ENCODE measurements around the gene WNT1. TPM values are rescaled to one million over a fixed set of nuclear protein-coding genes. Genes with fewer than 3 reads are reported as not detected.

WNT1 gene
- total and polyA plus RNA-seq, 9 of the 15 experiments (the other 6 are each of a cell fraction or from before 2014, with no cell fraction given): not detected

- TF ChIP-seq CHD1 (IDR thresholded peaks at IDR 0.05; ENCODE audit: low read length) (no peak), GTF3C2 (IDR thresholded peaks at IDR 0.05; ENCODE audit: borderline replicate concordance, extremely low read depth, insufficient read length) (no peak)
These were observed 21.6 kb upstream of the WNT1 start (continued) for GRCh38 chr12:48956279-48957140.

- Histone ChIP-seq H3K36me3 (ENCODE audit: control insufficient read depth, insufficient read depth, low read length) (peaks cover 33% of the 10 kb centered on the region), H3K27me3 (ENCODE audit: control insufficient read depth in 2 of 2, insufficient read depth in 2 of 2, low read length in 2 of 2) (no peaks in the 10 kb centered on the region), H4K20me1 (replicated peaks; ENCODE audit: control insufficient read depth, insufficient read depth, low read length) (peaks cover 5% of the 10 kb centered on the region; the same call in 1 of the 2 replicates), H3K27ac (ENCODE audit: extremely low read depth, low read depth, low read length) (peak within 1 kb of the TSS; percentile 71), H3K4me1 (replicated peaks in 1 of 2; ENCODE audit: control insufficient read depth in 2 of 2, insufficient read depth in 2 of 2, low read length in 2 of 2) (peaks cover 9 to 20% of the 10 kb centered on the region in 2 experiments; a peak in 4 of 5 replicates), H3K4me2 (ENCODE audit: insufficient read depth, low read length) (peak within 1 kb of the TSS; percentile 89), H3K9me3 (replicated peaks; ENCODE audit: control insufficient read depth, insufficient read depth, low read depth, low read length) (no peaks in the 10 kb centered on the region), H3K4me3 (peak within 1 kb of the TSS; percentile 89), H3K9me1 (ENCODE audit: control insufficient read depth, insufficient read depth, low read length) (peaks cover 4% of the 10 kb centered on the region), H2AFZ (ENCODE audit: low read depth, low read length) (peak within 1 kb of the TSS; percentile 81), H3K9ac (ENCODE audit: insufficient read depth in 1 of 2, low read depth in 2 of 2, low read length in 2 of 2) (peak within 1 kb of the TSS; percentile 69 to 91), H3K79me2 (ENCODE audit: control insufficient read depth, insufficient read depth, low read length) (peaks cover 48% of the 10 kb centered on the region)
- WGBS (ENCODE audit: insufficient coverage, low coverage, missing lambda C conversion rate): 1% methylated on average over 49 of the region's 58 CpGs
- intact Hi-C loops (cut with micrococcal nuclease): no loop called here
- FAIRE-seq (peak; percentile 84), ATAC-seq (peak; percentile 94), DNase-seq (ENCODE audit: extremely low read depth in 1 of 4, low spot score in 3 of 4) (peak; percentile 96 to 97 (median 97))
- no TSS peak for BruUV-seq (replicated peaks)
- in situ Hi-C loops (cut with MboI): no loop called here
- ChIA-PET POLR2A (interaction anchor here (0.6 to 1.2 kb wide), 5 partner anchors 9 to 263 kb away, joined by 3 to 7 read pairs (median 4); partner anchors contain the start of gene DDX23), CTCF (ENCODE audit: low intra/inter-chr PET ratio) (interaction anchor here (0.6 kb wide), 2 partner anchors 205 to 974 kb away, joined by 3 read pairs; no protein-coding TSS in a partner anchor)
- TF ChIP-seq POLR2AphosphoS5 (IDR thresholded peaks at IDR 0.05; ENCODE audit: control insufficient read depth, insufficient read depth, low read depth, low read length): peak; percentile 20; the same call in 1 of the 2 replicates
- no peak for TF ChIP-seq NCOA2 (IDR thresholded peaks at IDR 0.05; ENCODE audit: partially characterized antibody in 2 of 2)
- TF ChIP-seq CHD4 (IDR thresholded peaks at IDR 0.05; ENCODE audit: insufficient read depth, insufficient replicate concordance, low read depth, low read length, poor library complexity, severe bottlenecking): peak; percentile 30
- no peak for TF ChIP-seq GABPB2 (CRISPR knock-in tag; conservative IDR thresholded peaks at IDR 0.05)
- peak; percentile 89 for TF ChIP-seq MXI1 (IDR thresholded peaks at IDR 0.05; ENCODE audit: low read depth, low read length)
- TF ChIP-seq ZC3H4 (CRISPR knock-in tag; IDR thresholded peaks at IDR 0.05; ENCODE audit: borderline replicate concordance): no peak
- no peak for TF ChIP-seq E2F8 (IDR thresholded peaks at IDR 0.05; ENCODE audit: low read depth, partially characterized antibody)
These were observed 20.7 kb upstream of the WNT1 start, which contains the start of gene ARF3 for GRCh38 chr12:48957141-48958048. ARF3 (minus strand) TSS chr12:48957487; CDS start chr12:48941095, 16,392 bp downstream.

All from K562 (cell line).